UCSD-AML1 (cell line): ENCODE results near the gene PADI3.

Source experiments
- DNase-seq: peaks from one replicate; lab custom pipeline; 2025; ENCODE audit not compliant: unreplicated experiment; lab: John Stamatoyannopoulos, UW

The PADI3 gene

GRCh38 chr1:17272066-17272465, 23.2 kb downstream of the PADI3 start:
- DNase-seq = no peak

DNA sequence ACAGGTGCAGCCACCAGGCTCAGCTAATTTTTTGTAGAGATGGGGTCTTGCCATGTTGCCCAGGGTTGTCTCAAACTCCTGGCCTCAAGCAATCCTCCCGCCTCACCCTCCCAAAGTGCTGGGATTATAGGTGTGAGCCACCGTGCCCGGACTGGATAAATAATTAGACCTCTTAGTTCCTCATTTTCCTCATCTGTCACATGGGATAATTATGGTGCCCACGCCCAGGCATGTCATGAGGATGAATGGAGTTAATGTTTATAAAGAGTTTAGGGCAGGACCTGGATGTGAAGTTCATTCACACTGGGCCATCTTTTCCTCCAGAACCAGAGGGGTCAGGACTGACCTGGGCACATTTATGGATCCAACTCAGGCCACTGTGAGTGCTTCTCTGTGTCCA, 23.7 kb downstream of the PADI3 start:
- DNase-seq = no peak

DNA sequence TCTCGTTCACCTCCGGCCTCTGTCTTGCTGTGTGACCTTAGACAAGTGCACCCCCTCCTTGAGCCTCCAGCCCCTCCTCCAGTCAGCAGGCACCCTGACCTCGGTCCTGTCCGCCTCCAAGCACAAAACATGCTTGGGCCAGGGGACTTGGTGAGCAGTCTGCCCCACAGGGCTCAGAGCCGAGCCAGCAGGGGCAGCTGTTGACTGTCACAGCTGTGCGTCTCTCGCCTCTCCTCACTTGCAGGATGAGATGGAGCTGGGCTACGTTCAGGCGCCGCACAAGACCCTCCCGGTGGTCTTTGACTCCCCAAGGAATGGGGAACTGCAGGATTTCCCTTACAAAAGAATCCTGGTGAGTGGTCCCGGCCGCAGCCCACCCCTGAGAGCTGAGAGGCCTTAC, 24.2 kb downstream of the PADI3 start:
- no peak for DNase-seq

GRCh38 chr1:17274186-17275170, 25.6 kb downstream of the PADI3 start:
- peak; percentile 81 for DNase-seq

GRCh38 chr1:17276568-17276967, 27.7 kb downstream of the PADI3 start:
- DNase-seq = peak; percentile 76

DNA sequence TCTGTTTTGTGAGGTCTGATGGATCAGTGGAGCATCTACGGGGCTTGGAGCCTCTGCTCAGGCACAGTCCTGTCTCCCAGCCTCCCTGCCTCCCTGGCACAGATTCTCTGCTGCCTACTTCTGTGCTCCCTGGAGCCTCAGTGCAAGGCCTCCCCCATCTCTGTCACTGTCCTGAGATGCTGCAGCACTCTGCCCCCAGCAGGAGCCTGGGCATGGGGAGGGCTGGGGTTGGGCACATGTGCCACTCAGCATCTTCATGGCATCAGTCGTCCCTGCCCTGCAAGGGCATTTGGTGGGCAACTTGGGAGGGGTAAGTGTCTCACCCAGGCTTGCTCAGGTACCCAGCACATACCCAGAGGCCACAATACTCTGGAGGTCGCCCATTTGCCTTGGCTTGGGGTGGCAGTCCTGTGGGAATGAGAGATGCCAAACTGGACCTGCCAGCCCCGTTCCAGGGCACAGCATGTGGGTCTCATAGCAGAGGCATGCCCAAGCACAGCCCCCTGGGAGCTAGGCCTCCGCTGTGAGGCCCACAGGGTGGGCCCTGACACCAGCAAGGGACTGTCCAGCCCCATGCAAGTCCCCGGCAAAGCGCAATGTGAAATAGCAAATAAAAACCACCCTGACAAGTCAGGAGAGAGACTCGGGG, 28.7 kb downstream of the PADI3 start:
- no peak for DNase-seq

DNA sequence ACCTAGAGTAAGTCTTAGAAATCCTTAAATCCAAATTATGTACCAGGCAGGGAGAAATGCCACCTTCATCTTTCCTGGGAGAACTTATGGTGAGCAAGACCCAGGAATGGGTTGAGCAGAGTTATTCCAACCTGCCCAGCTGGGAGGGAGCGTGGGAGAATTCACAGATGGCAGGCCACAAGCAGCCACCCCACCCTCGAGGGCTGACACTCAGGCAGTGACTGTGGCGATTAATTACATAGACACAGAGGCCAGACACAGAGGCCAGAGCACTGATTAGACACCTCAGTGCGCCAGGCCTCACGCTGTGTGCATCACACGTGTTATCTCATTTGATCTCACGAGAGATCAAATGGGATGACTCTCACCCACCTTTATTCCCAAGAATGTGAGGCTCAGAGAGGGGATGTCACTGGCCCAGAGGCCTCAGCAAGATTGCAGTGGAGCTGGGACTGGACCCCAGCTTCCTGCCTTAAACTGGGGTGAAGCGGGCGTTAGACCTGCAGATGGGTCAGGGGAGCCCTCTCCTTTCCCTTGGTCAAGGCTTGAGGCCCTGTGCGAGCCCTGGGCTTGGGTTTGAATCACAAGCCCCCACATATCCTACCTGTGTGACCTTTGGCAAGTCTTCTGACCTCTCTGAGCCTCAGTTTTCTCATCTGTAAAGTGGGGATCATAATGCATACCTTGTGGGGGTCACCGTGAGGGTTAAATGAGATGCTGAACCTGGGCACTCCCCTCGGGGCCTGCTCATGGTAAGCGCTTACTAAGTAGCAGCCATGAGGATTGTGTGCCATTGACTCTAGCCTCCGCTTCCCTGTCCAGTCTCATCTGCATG, 30.3 kb downstream of the PADI3 start:
- DNase-seq = no peak

DNA sequence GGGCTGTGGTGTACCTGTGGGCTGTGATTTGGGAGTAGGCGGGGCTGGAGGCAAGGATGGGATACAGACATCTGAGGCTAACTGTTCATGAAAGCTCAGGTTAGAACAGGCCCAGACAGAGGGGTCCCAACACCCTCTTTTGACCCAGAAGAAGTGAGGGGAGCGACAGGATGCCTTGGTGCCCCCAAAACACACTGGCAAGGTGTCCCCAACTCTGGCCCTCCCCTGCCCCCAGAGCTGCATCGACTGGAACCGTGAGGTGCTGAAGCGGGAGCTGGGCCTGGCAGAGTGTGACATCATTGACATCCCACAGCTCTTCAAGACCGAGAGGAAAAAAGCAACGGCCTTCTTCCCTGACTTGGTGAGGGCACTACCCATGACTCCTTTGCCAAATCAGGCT, 31.5 kb downstream of the PADI3 start:
- no peak for DNase-seq

- no peak for DNase-seq
Observed at GRCh38 chr1:17280894-17281293, 32.0 kb downstream of the PADI3 start.

- DNase-seq = peak; percentile 71
Observed at GRCh38 chr1:17281775-17282181, 32.9 kb downstream of the PADI3 start.

DNA sequence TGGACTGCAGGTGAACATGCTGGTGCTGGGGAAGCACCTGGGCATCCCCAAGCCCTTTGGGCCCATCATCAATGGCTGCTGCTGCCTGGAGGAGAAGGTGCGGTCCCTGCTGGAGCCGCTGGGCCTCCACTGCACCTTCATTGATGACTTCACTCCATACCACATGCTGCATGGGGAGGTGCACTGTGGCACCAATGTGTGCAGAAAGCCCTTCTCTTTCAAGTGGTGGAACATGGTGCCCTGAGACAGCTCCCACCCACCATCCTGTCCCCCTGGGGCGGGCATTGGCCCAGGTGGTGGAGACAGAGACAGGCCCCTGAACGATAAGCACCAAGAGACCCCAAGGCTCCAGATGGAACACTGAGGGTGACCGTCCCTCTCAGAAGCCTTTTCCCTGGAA, 33.9 kb downstream of the PADI3 start:
- no peak for DNase-seq

- no peak for DNase-seq
Observed at GRCh38 chr1:17286646-17287045, 37.7 kb downstream of the PADI3 start.

DNA sequence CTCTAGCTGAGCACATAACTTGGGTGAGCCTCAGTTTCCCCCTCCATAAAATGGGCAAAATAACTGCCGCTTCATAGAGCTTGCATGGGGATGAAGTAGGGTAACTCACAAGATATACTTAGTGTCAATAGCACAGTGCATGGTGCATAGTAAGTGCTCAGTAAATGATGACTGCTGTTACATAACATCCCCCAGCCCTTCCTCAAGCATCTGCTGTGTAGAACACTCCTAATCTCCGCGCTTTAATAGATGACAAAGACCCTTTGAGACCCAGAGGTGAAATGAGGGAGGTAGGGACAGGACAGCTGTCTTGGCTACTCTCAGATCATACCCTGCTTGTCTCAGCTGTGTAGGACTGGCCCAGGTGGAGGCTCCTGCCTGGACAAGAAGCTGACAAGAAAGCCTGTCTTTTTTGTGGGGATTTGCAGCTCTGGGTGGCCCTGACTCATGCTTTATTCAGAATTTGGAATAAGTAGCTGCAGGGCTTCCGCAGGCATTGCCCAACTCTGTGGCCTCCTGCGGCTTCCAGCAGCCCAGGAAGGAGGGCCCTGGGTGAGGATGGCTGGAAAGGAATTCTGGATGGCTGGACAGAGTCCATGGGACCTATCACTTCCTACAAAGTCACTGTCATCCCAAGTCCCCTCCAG, 38.4 kb downstream of the PADI3 start:
- DNase-seq = peak; percentile 32

- no peak for DNase-seq
Observed at GRCh38 chr1:17289721-17290120, 40.8 kb downstream of the PADI3 start.

GRCh38 chr1:17290553-17290952, 41.7 kb downstream of the PADI3 start:
- no peak for DNase-seq

DNA sequence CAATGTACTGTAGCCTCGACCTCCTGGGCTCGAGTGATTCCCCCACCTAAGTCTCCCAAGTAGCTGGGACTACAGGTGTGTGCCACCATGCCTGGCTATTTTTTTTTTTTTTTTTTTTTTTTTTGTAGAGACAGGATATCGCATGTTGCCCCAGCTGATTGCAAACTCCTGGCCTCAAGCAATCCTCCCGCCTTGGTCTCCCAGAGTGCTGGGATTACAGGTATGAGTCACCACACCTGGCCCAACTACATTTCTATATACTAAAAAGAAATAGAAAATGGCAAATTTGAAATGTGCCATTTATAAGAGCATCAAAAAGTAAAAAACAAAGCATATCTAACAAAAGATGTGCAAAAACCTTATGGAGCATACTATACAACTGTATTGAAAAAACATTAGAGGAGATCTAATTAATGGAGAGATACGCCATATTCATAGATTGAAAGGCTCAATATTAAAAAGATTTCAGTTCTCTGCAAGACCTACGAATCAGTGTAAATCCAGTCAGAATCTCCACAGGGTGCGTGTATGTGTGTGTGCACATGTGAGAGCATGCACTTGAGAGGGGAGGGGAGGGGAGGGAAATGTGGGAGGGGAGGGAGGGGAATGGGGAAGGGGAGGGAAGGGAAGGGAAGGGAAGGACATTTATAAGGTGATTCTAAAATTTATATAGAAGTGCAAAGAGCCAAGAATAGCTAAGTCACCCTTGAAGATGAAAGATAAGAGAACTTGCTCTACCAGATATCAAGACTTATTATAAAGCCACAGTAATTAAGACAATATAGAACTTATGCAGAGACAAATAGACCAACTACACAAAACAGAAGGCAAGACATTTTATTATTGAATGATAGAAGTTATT, 43.6 kb downstream of the PADI3 start:
- DNase-seq = no peak

DNA sequence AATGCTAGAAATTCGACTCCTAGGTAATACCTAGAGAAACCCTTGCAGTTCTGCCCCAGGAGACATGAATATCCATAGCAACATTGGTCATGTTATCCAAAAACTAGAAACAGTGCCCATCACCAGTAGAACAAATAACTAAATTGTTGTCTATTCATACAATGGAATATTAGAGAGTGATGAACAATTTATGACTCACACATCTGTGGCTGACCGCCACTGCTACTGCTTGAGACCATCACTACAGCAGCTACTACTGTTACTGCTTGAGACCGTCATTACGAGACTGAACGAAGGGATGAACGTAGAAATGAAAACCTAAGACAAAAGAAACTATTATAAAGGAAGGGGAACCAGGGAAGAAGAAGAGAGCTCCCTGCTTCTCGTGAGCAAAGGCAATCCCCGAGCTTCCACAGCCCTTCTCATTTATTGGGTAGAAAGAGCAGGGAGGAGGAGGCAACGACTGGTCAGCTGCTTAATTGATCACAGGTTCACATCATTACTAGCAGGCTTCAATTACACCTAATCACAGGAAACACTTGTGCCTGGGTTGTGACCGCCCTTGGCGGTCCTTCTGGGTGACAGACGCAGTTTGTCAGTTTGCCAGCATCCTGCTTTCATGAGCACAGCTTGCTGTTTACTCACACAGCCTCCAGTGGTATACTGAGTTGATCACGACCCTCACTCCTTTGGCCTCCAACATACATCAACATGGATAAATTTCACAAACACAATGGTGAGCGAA, 45.0 kb downstream of the PADI3 start:
- no peak for DNase-seq

- no peak for DNase-seq
Observed at GRCh38 chr1:17295292-17295691, 46.4 kb downstream of the PADI3 start.

DNA sequence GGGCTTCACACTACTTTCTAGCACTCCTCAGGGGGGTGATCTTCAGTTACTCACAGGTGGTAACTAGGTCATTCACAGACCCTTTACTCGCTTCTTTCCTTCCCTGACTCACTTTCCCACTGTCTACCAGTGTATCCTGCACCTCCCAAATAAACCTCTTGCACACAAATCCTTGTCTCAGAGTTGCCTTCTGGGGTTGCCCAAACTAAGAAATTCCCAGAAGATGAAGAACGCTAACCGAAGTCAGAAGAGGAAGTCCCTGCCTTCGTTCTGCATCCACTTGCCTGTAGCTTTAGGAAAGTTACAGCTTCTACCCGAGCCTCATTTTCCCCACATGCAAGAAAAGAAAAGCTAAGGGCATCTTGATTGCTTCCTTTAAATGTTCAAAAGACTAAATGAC, 47.2 kb downstream of the PADI3 start:
- DNase-seq = no peak
